Measurements from ENCODE around the gene ZSCAN23.

GRCh38 chr6:28489366-28490204 is 46.3 kb upstream of the ZSCAN23 start:
- TF ChIP-seq, protein P1, sequence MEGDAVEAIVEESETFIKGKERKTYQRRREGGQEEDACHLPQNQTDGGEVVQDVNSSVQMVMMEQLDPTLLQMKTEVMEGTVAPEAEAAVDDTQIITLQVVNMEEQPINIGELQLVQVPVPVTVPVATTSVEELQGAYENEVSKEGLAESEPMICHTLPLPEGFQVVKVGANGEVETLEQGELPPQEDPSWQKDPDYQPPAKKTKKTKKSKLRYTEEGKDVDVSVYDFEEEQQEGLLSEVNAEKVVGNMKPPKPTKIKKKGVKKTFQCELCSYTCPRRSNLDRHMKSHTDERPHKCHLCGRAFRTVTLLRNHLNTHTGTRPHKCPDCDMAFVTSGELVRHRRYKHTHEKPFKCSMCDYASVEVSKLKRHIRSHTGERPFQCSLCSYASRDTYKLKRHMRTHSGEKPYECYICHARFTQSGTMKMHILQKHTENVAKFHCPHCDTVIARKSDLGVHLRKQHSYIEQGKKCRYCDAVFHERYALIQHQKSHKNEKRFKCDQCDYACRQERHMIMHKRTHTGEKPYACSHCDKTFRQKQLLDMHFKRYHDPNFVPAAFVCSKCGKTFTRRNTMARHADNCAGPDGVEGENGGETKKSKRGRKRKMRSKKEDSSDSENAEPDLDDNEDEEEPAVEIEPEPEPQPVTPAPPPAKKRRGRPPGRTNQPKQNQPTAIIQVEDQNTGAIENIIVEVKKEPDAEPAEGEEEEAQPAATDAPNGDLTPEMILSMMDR (IDR thresholded peaks at IDR 0.05; ENCODE audit: insufficient read depth, low read length, poor library complexity, severe bottlenecking) = no peak
- TF ChIP-seq EZH2phosphoT487 (conservative IDR thresholded peaks at IDR 0.05; ENCODE audit: low read length) = no peak
